Mammary epithelial cell (primary cell): ENCODE data around the gene DNAJC15.

ENCODE experiments used
- EZH2 ChIP-seq: IDR thresholded peaks from 2 replicates; pipeline ENCODE4 v1.6.1; 2012; ENCODE audit warnings: low read length, inconsistent platforms, borderline replicate concordance
- TF ChIP-seq, protein P1 (sequence below), 2 donors: IDR thresholded peaks in 1 of 2; conservative IDR thresholded peaks in 1 of 2; 2 replicates each; pipeline ENCODE4 v1.5.1; 2011 to 2012; ENCODE audit warnings: inconsistent platforms in 2 of 2, low read length in 2 of 2, mild to moderate bottlenecking in 2 of 2, control low read depth in 1 of 2, low read depth in 1 of 2; ENCODE audit not compliant: insufficient read depth in 1 of 2; ENCODE audit errors: extremely low read depth in 1 of 2

DNA sequence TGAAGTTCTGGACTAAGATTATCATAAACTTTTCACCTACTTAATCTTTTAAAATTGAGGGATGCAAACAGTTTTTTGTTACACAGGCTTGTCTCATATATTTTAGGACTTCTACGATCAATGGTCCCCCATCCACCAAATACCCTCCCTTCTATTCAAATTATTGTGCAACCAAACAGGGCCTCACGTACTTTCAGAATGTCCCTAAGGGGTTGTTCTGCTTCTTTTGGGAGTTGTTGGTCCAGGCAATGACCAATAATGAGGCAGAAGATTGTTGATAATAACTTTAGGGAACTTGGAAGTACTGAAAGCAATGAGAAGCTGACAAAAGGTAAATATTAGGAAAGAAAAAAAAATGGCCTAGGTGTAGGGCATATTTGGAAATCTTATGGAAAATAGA is 2.9 kb downstream of the DNAJC15 start:
- TF ChIP-seq, protein P1, sequence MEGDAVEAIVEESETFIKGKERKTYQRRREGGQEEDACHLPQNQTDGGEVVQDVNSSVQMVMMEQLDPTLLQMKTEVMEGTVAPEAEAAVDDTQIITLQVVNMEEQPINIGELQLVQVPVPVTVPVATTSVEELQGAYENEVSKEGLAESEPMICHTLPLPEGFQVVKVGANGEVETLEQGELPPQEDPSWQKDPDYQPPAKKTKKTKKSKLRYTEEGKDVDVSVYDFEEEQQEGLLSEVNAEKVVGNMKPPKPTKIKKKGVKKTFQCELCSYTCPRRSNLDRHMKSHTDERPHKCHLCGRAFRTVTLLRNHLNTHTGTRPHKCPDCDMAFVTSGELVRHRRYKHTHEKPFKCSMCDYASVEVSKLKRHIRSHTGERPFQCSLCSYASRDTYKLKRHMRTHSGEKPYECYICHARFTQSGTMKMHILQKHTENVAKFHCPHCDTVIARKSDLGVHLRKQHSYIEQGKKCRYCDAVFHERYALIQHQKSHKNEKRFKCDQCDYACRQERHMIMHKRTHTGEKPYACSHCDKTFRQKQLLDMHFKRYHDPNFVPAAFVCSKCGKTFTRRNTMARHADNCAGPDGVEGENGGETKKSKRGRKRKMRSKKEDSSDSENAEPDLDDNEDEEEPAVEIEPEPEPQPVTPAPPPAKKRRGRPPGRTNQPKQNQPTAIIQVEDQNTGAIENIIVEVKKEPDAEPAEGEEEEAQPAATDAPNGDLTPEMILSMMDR (conservative IDR thresholded peaks at IDR 0.05 in 1 of 2, IDR thresholded peaks at IDR 0.05 in 1 of 2; ENCODE audit: extremely low read depth in 1 of 2, insufficient read depth in 1 of 2, low read depth in 1 of 2, low read length in 2 of 2): no peak
- TF ChIP-seq EZH2: no peak
